Loucy (cell line): Measurements from ENCODE around the gene TSHZ2.

Experiments used
- CTCF ChIP-seq: fragments of 200-600 bp; sonication (generic); conservative IDR thresholded peaks from 2 replicates; pipeline ENCODE4 v1.5.1; 2014; ENCODE audit warnings: mild to moderate bottlenecking, antibody characterized with exemption, low read length
- EZH2phosphoT487 ChIP-seq: fragments of 200-600 bp; IDR thresholded peaks from 2 replicates; pipeline ENCODE4 v1.6.1; 2018; ENCODE audit warnings: antibody characterized with exemption, mild to moderate bottlenecking, moderate library complexity, borderline replicate concordance

GRCh38 chr20:52962183-52962582 lies 10.0 kb upstream of the TSHZ2 start:
- TF ChIP-seq EZH2phosphoT487 (no peak), CTCF (no peak)
